ENCODE measurements around the gene DLG5. TPM values are rescaled to one million over a fixed set of nuclear protein-coding genes. Genes with fewer than 3 reads are reported as not detected.

DLG5 gene
- polyA plus RNA-seq, 3 donors = 0.14 to 0.77 TPM; not detected in 1

DNA sequence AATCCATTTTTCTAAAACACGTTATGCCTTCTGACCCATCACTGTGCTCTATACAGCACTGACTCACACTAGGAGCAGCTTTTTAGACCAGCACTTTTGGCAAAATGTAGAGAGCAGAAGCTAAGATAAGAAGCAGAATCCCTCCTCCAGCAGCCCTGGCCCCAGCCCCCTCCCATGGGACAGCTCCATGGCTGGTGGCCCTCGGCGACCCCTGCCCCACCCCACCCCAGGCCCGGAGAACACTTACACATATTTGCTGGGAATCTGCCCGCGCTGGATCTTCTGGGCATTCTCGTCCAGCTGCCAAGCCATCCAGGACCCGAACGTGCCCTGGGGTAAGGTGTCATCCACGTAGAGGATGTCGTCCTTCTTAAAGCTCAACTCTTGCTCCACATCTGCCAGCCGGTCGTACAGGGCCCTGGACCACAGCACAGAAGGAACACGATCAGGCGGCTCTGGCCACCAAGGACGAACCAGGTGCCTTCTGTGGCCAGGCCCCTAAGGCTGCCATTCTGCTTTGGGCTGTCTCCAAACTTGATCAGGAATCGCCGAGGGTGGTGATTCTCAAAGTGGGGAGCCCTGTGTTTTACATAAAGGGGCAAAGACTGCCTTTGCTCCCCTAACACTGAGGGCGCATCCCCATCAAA, 119.9 kb downstream of the DLG5 start:
- no peak for DNase-seq
- Mint-ChIP-seq H3K27ac (peak overlapping the region in 1 of 7 donors; percentile 51), H3K4me3 (no peak overlapping the region), H3K4me1 (no peaks in the 10 kb centered on the region), H3K36me3 (no peaks in the 10 kb centered on the region), H3K27me3 (ENCODE audit: low read depth in 3 of 3) (peaks cover 0 to 4% (median 2%) of the 10 kb centered on the region in 3 donors), H3K9me3 (no peaks in the 10 kb centered on the region)
- WGBS (ENCODE audit: insufficient coverage) = 97% methylated on average over 16 of the region's 19 CpGs
- Histone ChIP-seq H3K4me3 (replicated peaks in 1 of 3; ENCODE audit: low read depth in 2 of 3, low read length in 3 of 3) (no peak overlapping the region), H3K9me3 (replicated peaks in 1 of 2; ENCODE audit: control insufficient read depth in 1 of 2, insufficient read depth in 1 of 2, low read length in 2 of 2) (no peaks in the 10 kb centered on the region), H3K4me2 (replicated peaks; ENCODE audit: extremely low read depth, low read length, poor library complexity, severe bottlenecking) (no peak overlapping the region), H3K36me3 (replicated peaks in 1 of 2; ENCODE audit: control insufficient read depth in 1 of 2, insufficient read depth in 2 of 2, low read length in 2 of 2) (no peaks in the 10 kb centered on the region), H3K27me3 (ENCODE audit: control insufficient read depth in 2 of 2, insufficient read depth in 2 of 2, low read length in 2 of 2) (no peaks in the 10 kb centered on the region), H4K20me1 (ENCODE audit: insufficient read depth, low read length) (no peaks in the 10 kb centered on the region), H3K9ac (ENCODE audit: insufficient read depth, low read length, poor library complexity, severe bottlenecking) (no peak overlapping the region), H3K79me2 (ENCODE audit: insufficient read depth, low read length) (no peaks in the 10 kb centered on the region), H3K4me1 (ENCODE audit: control insufficient read depth in 1 of 2, insufficient read depth in 2 of 2, low read length in 2 of 2) (no peaks in the 10 kb centered on the region), H3K27ac (ENCODE audit: low read depth in 1 of 2, low read length in 2 of 2) (no peak overlapping the region), H2AFZ (ENCODE audit: insufficient read depth, low read depth, low read length, poor library complexity, severe bottlenecking) (no peak overlapping the region)
- TF ChIP-seq, protein P1, sequence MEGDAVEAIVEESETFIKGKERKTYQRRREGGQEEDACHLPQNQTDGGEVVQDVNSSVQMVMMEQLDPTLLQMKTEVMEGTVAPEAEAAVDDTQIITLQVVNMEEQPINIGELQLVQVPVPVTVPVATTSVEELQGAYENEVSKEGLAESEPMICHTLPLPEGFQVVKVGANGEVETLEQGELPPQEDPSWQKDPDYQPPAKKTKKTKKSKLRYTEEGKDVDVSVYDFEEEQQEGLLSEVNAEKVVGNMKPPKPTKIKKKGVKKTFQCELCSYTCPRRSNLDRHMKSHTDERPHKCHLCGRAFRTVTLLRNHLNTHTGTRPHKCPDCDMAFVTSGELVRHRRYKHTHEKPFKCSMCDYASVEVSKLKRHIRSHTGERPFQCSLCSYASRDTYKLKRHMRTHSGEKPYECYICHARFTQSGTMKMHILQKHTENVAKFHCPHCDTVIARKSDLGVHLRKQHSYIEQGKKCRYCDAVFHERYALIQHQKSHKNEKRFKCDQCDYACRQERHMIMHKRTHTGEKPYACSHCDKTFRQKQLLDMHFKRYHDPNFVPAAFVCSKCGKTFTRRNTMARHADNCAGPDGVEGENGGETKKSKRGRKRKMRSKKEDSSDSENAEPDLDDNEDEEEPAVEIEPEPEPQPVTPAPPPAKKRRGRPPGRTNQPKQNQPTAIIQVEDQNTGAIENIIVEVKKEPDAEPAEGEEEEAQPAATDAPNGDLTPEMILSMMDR (IDR thresholded peaks at IDR 0.05) = no peak
- intact Hi-C loops (cut with micrococcal nuclease) = no loop called here

DNA sequence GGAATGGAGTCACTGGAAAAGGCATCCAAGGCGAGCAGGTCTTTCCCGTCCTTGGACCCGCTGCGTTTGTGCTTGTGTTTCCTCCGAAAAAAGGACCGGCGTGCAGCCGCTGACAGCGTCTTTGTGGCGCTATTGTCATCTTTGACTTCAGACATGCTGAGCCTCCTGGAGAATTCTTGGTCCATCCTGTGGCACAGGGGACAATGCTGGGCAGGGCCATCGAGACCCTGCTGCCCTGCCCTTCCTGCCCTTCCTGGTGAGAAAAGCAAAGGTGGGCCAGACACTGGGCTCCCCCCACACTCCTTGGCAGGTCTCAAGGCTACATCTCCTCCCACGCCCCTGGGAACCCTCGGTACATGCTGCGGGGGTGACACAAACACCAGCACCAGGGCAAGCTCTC, 120.9 kb downstream of the DLG5 start:
- Histone ChIP-seq H3K27ac (ENCODE audit: low read depth in 1 of 2, low read length in 2 of 2) (no peak overlapping the region), H2AFZ (ENCODE audit: insufficient read depth, low read depth, low read length, poor library complexity, severe bottlenecking) (no peak overlapping the region), H3K27me3 (ENCODE audit: control insufficient read depth in 2 of 2, insufficient read depth in 2 of 2, low read length in 2 of 2) (no peaks in the 10 kb centered on the region), H3K9ac (ENCODE audit: insufficient read depth, low read length, poor library complexity, severe bottlenecking) (no peak overlapping the region), H4K20me1 (ENCODE audit: insufficient read depth, low read length) (no peaks in the 10 kb centered on the region), H3K4me3 (replicated peaks in 1 of 3; ENCODE audit: low read depth in 2 of 3, low read length in 3 of 3) (no peak overlapping the region), H3K4me2 (replicated peaks; ENCODE audit: extremely low read depth, low read length, poor library complexity, severe bottlenecking) (no peak overlapping the region), H3K79me2 (ENCODE audit: insufficient read depth, low read length) (no peaks in the 10 kb centered on the region), H3K4me1 (ENCODE audit: control insufficient read depth in 1 of 2, insufficient read depth in 2 of 2, low read length in 2 of 2) (no peaks in the 10 kb centered on the region), H3K9me3 (replicated peaks in 1 of 2; ENCODE audit: control insufficient read depth in 1 of 2, insufficient read depth in 1 of 2, low read length in 2 of 2) (no peaks in the 10 kb centered on the region), H3K36me3 (replicated peaks in 1 of 2; ENCODE audit: control insufficient read depth in 1 of 2, insufficient read depth in 2 of 2, low read length in 2 of 2) (no peaks in the 10 kb centered on the region)
- Mint-ChIP-seq H3K27me3 (ENCODE audit: low read depth in 3 of 3) (peaks cover 0 to 5% (median 2%) of the 10 kb centered on the region in 3 donors), H3K9me3 (no peaks in the 10 kb centered on the region), H3K36me3 (no peaks in the 10 kb centered on the region), H3K27ac (no peak overlapping the region), H3K4me1 (no peaks in the 10 kb centered on the region), H3K4me3 (no peak overlapping the region)
- intact Hi-C loops (cut with micrococcal nuclease) = no loop called here
- WGBS (ENCODE audit: insufficient coverage) = 98% methylated on average over 14 of the region's 14 CpGs
- TF ChIP-seq, protein P1 (IDR thresholded peaks at IDR 0.05) = no peak
- DNase-seq = no peak

Measured in CD14-positive monocyte (primary cell).